Neutrophil (primary cell): ENCODE data around the gene FBN1.

Source experiments
- H3K27ac ChIP-seq: fragments of 200-600 bp; sonication (generic); 2 replicates; pipeline ENCODE4 v1.5.1; 2016; ENCODE audit warnings: mild to moderate bottlenecking, moderate library complexity
- H3K27me3 ChIP-seq: fragments of 200-600 bp; sonication (generic); 2 replicates; pipeline ENCODE4 v1.6.0; 2016; ENCODE audit warnings: mild to moderate bottlenecking
- H3K36me3 ChIP-seq: fragments of 200-600 bp; sonication (generic); 2 replicates; pipeline ENCODE4 v1.5.1; 2017
- H3K4me1 ChIP-seq, 2 experiments: fragments of 200-600 bp in 1 of 2; sonication (generic) in 1 of 2; 1 replicate in 1 of 2; 2 replicates in 1 of 2; pipeline versions ENCODE4 v1.5.1 to v1.6.1; 2013 to 2016; ENCODE audit warnings: low read depth in 1 of 2, low read length in 1 of 2, mild to moderate bottlenecking in 1 of 2, moderate library complexity in 1 of 2; ENCODE audit not compliant: control insufficient read depth in 1 of 2, insufficient read depth in 1 of 2
- H3K4me3 ChIP-seq, 2 experiments: fragments of 200-600 bp in 1 of 2; sonication (generic) in 1 of 2; 1 replicate in 1 of 2; 2 replicates in 1 of 2; pipeline ENCODE4 v1.5.1; 2013 to 2016; ENCODE audit warnings: low read depth in 1 of 2, low read length in 1 of 2, mild to moderate bottlenecking in 1 of 2, moderate library complexity in 1 of 2
- H3K9me3 ChIP-seq: fragments of 200-600 bp; sonication (generic); 2 replicates; pipeline ENCODE4 v1.5.1; 2016
- CTCF ChIP-seq: fragments of 200-600 bp; sonication (generic); IDR thresholded peaks from 2 replicates; pipeline ENCODE4 v1.5.1; 2016; ENCODE audit warnings: antibody characterized with exemption

The FBN1 gene

GRCh38 chr15:48459571-48460442, 185.7 kb downstream of the FBN1 start:
- Histone ChIP-seq H3K36me3 (peaks cover 98% of the 10 kb centered on the region), H3K27ac (no peak overlapping the region)
- no peak for TF ChIP-seq CTCF

GRCh38 chr15:48458876-48459275, 186.6 kb downstream of the FBN1 start:
- H3K36me3 ChIP-seq = peaks cover 98% of the 10 kb centered on the region
- no peaks in the 10 kb centered on the region for H3K27me3 ChIP-seq
- no peaks in the 10 kb centered on the region for H3K9me3 ChIP-seq
- H3K4me1 ChIP-seq = no peaks in the 10 kb centered on the region
- H3K27ac ChIP-seq = no peak overlapping the region
- TF ChIP-seq CTCF = no peak
- no peak overlapping the region for H3K4me3 ChIP-seq

More at GRCh38 chr15:48459571-48460442, 185.7 kb downstream of the FBN1 start:
- Histone ChIP-seq H3K4me3 (no peak overlapping the region), H3K4me1 (no peaks in the 10 kb centered on the region), H3K9me3 (no peaks in the 10 kb centered on the region), H3K27me3 (no peaks in the 10 kb centered on the region)

- no peak overlapping the region for H3K4me3 ChIP-seq
Measured at GRCh38 chr15:48456134-48456533, 189.4 kb downstream of the FBN1 start.

GRCh38 chr15:48451736-48452135, 193.8 kb downstream of the FBN1 start:
- H3K36me3 ChIP-seq = peaks cover 89% of the 10 kb centered on the region
- no peaks in the 10 kb centered on the region for H3K9me3 ChIP-seq
- TF ChIP-seq CTCF = no peak
- no peaks in the 10 kb centered on the region for H3K27me3 ChIP-seq
- H3K27ac ChIP-seq = no peak overlapping the region
- no peaks in the 10 kb centered on the region for H3K4me1 ChIP-seq
- no peak overlapping the region for H3K4me3 ChIP-seq

More at GRCh38 chr15:48456134-48456533, 189.4 kb downstream of the FBN1 start:
- H3K36me3 ChIP-seq = peaks cover 98% of the 10 kb centered on the region
- H3K27ac ChIP-seq = no peak overlapping the region
- H3K27me3 ChIP-seq = no peaks in the 10 kb centered on the region
- H3K9me3 ChIP-seq = no peaks in the 10 kb centered on the region
- no peaks in the 10 kb centered on the region for H3K4me1 ChIP-seq
- no peak for TF ChIP-seq CTCF

GRCh38 chr15:48451241-48451640, 194.3 kb downstream of the FBN1 start:
- TF ChIP-seq CTCF = no peak
- Histone ChIP-seq H3K4me1 (no peaks in the 10 kb centered on the region), H3K27ac (no peak overlapping the region), H3K4me3 (no peak overlapping the region), H3K36me3 (peaks cover 89% of the 10 kb centered on the region), H3K9me3 (no peaks in the 10 kb centered on the region), H3K27me3 (no peaks in the 10 kb centered on the region)
